Inflammatory macrophage treated with lipopolysaccharide for 4 hours (primary cell): Measurements from ENCODE around the gene DIS3.
"Not testable (repeated sequence)": the region's sequence is repeated elsewhere in the genome, so short reads cannot be mapped to it uniquely, and the experiment has no call there.

Experiments used
- DNase-seq: peaks from one replicate; pipeline ENCODE4 v3.0.0-alpha.2; 2020

DIS3 gene, protein sequence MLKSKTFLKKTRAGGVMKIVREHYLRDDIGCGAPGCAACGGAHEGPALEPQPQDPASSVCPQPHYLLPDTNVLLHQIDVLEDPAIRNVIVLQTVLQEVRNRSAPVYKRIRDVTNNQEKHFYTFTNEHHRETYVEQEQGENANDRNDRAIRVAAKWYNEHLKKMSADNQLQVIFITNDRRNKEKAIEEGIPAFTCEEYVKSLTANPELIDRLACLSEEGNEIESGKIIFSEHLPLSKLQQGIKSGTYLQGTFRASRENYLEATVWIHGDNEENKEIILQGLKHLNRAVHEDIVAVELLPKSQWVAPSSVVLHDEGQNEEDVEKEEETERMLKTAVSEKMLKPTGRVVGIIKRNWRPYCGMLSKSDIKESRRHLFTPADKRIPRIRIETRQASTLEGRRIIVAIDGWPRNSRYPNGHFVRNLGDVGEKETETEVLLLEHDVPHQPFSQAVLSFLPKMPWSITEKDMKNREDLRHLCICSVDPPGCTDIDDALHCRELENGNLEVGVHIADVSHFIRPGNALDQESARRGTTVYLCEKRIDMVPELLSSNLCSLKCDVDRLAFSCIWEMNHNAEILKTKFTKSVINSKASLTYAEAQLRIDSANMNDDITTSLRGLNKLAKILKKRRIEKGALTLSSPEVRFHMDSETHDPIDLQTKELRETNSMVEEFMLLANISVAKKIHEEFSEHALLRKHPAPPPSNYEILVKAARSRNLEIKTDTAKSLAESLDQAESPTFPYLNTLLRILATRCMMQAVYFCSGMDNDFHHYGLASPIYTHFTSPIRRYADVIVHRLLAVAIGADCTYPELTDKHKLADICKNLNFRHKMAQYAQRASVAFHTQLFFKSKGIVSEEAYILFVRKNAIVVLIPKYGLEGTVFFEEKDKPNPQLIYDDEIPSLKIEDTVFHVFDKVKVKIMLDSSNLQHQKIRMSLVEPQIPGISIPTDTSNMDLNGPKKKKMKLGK

GRCh38 chr13:72781451-72782439, at the start of gene DIS3, which contains the start of gene PIBF1:
DIS3 (minus strand) TSS chr13:72781900; CDS start chr13:72781832, 68 bp downstream.
PIBF1 (plus strand) TSS chr13:72782133; CDS start chr13:72783470, 1,337 bp downstream.
- peak; percentile 99 for DNase-seq

- DNase-seq, result peak; percentile 94
Observed at GRCh38 chr13:72823724-72824123, 42.0 kb upstream of the DIS3 start.

GRCh38 chr13:72823081-72823480, 41.4 kb upstream of the DIS3 start:
- DNase-seq, result no peak

DNA sequence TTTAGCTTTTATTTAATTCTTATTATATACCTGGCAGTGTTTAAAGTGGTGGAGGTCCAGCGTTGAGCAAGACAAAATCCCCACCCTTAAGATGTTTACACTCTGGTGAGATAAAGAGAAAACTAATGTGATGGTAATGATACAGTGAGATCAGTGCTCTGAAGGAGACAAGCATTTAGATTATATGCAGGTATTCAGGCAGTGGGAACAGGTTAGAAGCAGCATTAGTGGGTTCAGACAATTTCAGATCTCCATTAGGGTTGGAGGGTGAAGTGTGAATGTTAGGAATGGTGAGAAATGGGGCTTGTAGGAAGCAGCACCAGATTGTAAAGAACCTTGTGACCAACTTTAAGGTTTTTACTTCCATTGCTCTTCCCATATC, 39.2 kb upstream of the DIS3 start:
- DNase-seq, result no peak

GRCh38 chr13:72820156-72820897, 38.6 kb upstream of the DIS3 start:
- no peak for DNase-seq

DNA sequence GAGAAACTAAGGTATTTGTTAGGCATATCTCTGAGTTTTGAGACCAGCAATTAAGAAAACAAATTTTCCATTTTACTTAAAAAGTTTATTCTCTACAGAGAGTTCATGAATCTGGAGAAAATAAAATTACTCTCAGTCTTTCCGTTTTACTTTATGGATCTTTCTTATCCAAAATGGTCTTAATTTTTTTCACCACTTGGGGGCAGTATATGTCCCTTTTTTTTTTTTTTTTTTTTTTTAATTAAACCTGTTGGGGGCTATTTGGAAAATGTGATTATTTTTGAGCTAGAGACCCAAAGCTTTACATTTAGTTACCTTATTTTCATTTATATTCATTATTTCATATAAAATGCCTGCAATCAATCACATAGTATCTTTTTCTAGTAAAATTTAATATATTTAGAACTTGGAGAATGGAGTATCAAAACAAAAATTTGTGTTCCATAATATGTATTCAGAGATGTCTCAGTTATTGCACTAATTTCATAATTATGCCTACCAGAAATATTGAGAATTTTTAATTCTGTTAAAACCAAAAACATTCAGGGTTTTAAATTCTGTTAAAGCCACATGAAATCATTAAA, 27.3 kb upstream of the DIS3 start:
- DNase-seq, result peak; percentile 19

- not testable (repeated sequence) for DNase-seq
Observed at GRCh38 chr13:72806514-72806913, 24.8 kb upstream of the DIS3 start.

DNA sequence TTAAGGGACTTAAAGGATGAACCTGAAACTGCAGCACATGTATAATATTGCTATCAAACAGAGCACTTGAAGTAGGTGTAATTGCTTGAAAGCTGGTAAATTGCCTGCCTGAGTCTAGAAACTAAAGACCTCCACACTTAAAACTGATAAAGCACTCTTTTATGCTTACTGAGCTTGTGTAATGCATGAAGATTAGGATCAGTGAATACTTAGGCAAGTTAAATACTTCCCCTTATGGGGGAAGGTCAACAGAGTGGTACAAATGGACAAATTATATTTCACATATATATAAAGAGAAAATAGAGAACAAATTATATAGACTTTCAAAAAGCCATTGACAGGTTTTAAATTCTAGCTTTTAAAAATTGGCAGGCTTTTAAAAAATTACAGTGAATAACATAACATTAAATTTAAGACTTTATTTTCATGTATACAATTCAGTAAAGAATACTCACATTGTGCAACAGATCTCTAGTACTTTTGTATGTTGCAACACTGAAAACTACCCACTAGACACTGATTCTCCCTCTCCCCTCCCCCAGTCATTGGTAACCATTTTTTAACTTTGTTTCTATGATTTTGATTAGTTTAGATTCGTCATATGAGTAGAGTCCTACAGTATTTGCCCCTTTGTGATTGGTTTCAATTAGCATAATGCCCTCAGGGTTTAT, 24.1 kb upstream of the DIS3 start:
- peak; percentile 51 for DNase-seq

GRCh38 chr13:72804301-72804700, 22.6 kb upstream of the DIS3 start:
- DNase-seq, result no peak

- no peak for DNase-seq
Observed at GRCh38 chr13:72798817-72799216, 17.1 kb upstream of the DIS3 start.

DNA sequence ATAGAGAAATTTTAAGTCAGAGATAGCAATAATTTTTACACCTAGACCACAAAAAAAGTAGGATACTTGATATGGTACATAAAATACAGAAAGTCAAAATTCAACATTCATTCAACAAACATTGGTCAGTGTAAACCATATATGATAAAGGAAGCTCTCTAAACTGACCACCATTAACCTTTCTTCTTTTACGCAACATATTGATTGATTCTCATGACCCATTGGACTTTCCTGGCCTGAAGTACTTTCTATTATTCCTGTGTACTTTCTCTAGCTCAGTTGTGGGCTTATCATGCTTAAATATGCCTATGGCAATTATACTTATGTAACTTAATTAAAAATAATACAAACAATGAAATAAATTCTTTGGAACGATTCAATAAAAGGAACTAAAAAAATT, 10.9 kb upstream of the DIS3 start:
- DNase-seq, result no peak

GRCh38 chr13:72788831-72789230, 7.1 kb upstream of the DIS3 start:
- peak; percentile 10 for DNase-seq

DNA sequence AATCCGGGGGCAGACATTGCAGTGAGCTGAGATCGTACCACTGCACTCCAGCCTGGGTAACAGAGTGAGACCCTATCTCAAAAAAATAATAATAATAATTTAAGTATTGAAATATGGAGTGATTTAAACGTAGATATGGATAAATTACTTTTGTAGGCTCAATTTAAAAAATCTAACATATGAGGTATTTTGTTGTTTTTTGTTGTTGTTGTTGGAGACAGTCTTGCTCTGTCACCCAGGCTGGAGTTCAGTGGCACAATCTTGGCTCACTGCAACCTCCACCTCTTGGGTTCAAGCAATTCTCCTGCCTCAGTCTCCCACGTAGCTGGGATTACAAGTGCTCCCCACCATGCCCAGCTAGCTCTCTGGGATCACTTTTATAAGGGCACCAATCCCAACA, 3.0 kb upstream of the DIS3 start:
- not testable (repeated sequence) for DNase-seq

DNA sequence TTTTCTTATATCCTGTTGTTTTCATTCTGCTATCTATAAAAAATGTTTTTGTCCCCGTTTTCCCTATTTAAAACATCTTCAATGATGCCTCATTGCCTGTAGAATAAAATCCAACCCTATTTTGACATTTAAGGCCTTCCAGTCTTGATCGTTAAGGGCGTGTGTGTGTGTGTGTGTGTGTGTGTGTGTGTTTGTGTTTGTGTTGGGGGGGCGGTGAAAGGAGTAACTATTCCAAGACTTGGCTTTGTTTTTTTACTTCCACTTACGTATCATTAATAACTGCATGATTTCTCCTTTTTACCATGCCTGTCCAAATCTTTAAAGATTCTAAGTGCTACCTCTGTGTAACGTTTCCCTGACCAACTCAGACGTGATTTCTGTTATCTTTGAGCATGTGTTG, 1.0 kb upstream of the DIS3 start:
- DNase-seq, result peak; percentile 1

DNA sequence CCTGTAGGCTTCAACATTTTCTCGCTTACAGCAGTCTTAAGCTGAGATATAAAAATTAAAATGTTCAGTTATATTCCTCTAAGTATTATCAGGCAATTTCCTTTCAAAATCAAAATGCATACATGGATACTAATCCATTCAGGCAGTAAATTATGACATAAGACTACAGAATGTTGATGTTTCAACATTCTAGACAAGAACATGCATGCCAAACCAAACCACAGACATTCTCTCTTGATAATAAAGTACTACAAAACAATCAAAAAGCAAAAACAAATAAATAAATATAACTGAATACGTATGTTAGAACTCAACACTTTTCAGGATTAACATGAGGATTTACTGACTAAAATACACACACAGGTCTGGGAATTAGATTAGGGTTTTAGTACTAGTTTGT, 7.7 kb downstream of the DIS3 start:
- no peak for DNase-seq

DNA sequence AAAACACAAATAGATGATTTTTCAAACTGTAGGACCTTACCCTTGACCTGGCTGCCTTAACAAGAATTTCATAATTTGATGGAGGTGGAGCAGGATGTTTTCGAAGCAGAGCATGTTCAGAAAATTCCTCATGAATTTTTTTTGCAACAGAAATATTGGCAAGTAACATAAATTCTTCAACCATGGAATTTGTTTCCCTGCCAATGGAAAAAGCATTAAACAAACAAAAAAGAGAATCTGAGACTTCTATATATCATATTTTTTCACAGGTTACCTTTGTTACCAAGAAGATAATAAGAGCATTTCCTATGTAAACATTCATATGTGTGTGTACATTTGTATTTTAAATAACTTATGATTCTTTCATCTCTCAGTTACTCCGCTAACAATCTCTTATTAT, 18.3 kb downstream of the DIS3 start:
- no peak for DNase-seq

DNA sequence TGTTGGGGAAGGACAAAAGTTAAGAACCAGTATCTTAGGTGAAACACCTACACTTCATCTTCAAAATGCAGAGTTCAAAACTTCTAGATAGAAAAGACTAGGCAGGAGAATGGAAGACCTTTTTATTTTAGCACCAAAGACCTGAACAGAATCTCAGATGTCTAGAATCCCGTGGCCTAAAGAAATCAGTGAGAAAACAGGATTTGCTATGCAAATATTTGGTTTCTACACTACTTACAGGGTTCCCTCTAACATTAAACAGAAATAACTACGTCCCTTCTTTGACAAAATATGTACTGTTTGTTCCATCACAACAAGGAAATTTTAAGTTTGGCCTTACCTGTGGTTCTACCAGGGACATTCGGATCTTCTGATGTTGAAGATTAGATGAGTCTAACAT, 21.5 kb downstream of the DIS3 start:
- DNase-seq, result no peak

GRCh38 chr13:72757792-72758535, 23.7 kb downstream of the DIS3 start:
- no peak for DNase-seq

- DNase-seq, result no peak
Observed at GRCh38 chr13:72754111-72754510, 27.6 kb downstream of the DIS3 start.

DNA sequence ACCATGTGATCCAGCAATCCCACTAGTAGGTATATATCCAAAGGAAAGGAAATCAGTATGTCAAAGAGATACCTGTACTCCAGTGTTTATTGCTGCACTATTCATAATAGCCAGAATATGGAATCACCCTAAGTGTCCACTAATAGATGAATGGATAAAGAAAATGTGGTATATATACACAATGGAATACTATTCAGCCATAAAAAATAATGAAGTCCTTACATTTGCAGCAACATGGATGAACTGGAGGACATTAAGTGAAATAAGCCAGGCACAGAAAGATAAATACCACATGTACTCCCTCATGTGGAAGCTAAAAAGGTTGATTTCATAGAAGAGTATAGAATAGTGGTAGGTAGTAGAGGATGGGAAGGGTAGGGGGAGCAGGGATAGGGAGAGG, 30.5 kb downstream of the DIS3 start:
- no peak for DNase-seq
